Spleen (tissue), 11 donors: ENCODE measurements around the gene QSER1. TPM values are rescaled to one million over a fixed set of nuclear protein-coding genes. Genes with fewer than 3 reads are reported as not detected.

Experiments
- DNase-seq: peaks from one replicate; pipeline ENCODE4 v3.0.0-alpha.2; 2020
- H3K27ac ChIP-seq, 8 donors: fragments of 200-600 bp; sonication (generic) in 7 of 8; 1 replicate in 4 of 8; 2 replicates in 4 of 8; pipeline versions ENCODE4 v1.5.0 to v1.8.0; 2016 to 2021; ENCODE audit warnings: inconsistent platforms in 4 of 8, mild to moderate bottlenecking in 4 of 8, moderate library complexity in 1 of 8
- H3K27me3 ChIP-seq, 7 donors: fragments of 200-600 bp; sonication (generic) in 6 of 7; replicated peaks in 1 of 7; 1 replicate in 4 of 7; 2 replicates in 3 of 7; pipeline versions ENCODE4 v1.5.0 to v1.8.0; 2016 to 2021; ENCODE audit warnings: inconsistent platforms in 3 of 7, mild to moderate bottlenecking in 1 of 7
- H3K36me3 ChIP-seq, 6 donors: fragments of 200-600 bp; sonication (generic) in 5 of 6; 1 replicate in 4 of 6; 2 replicates in 2 of 6; pipeline versions ENCODE4 v1.5.0 to v1.8.0; 2016 to 2021; ENCODE audit warnings: inconsistent platforms in 2 of 6
- H3K4me1 ChIP-seq, 6 donors: fragments of 200-600 bp; sonication (generic) in 5 of 6; 1 replicate in 3 of 6; 2 replicates in 3 of 6; pipeline versions ENCODE4 v1.5.0 to v1.8.0; 2016 to 2021; ENCODE audit warnings: inconsistent platforms in 3 of 6
- H3K4me3 ChIP-seq, 8 donors: fragments of 200-600 bp; sonication (generic) in 7 of 8; 1 replicate in 4 of 8; 2 replicates in 4 of 8; pipeline versions ENCODE4 v1.5.0 to v1.8.0; 2016 to 2021; ENCODE audit warnings: inconsistent platforms in 4 of 8, mild to moderate bottlenecking in 4 of 8, moderate library complexity in 2 of 8
- H3K9me3 ChIP-seq, 8 donors: fragments of 200-600 bp; sonication (generic) in 7 of 8; 1 replicate in 4 of 8; 2 replicates in 4 of 8; pipeline versions ENCODE4 v1.5.0 to v1.8.0; 2016 to 2021; ENCODE audit warnings: inconsistent platforms in 4 of 8
- POLR2A ChIP-seq, 3 donors: fragments of 450-650 bp; IDR thresholded peaks; one replicate each; pipeline ENCODE4 v1.5.1; 2017; ENCODE audit warnings: antibody characterized with exemption in 3 of 3, mild to moderate bottlenecking in 1 of 3
- POLR2AphosphoS5 ChIP-seq, 3 donors: sonication (generic); formaldehyde crosslinking; IDR thresholded peaks; one replicate each; pipeline ENCODE4 v1.5.1; 2017; ENCODE audit warnings: antibody characterized with exemption in 3 of 3
- WGBS, 5 donors: extraction: QIAGEN DNeasy Blood & Tissue Kit in 3 of 5; methylation state at CpG; one replicate each; pipeline versions ENCODE4 v1.1.5 to v1.1.7; 2013 to 2018; 5-methylcytosine and 5-hydroxymethylcytosine counted together
- intact Hi-C: fragments of 100-400 bp; cut with DNase I; formaldehyde crosslinking; loops from one replicate; pipeline ENCODE4 v1.15.0; 2023; ENCODE audit warnings: low total_unique reads
- polyA plus RNA-seq, 3 donors: library from polyadenylated mRNA; stranded (reverse); fragments of 200-250 nt; gene quantifications; one replicate each; pipeline ENCODE4 v1.2.1, GENCODE V29; 2013
- total RNA-seq, 7 donors: library from RNA; depleted of rRNA in 3 of 7; stranded (reverse); fragments of >200 nt in 3 of 7; fragmentation: NEBNext Ultra II Directional in 4 of 7; extraction: Animal tissue kit (Norgen Biotek cat#: 25700) in 4 of 7; gene quantifications; one replicate each; pipeline versions ENCODE4 v1.1.0 to v1.2.1, GENCODE V29; 2016 to 2021
- TF ChIP-seq, protein P1 (sequence below), 11 experiments: fragments of 200-600 bp in 7 of 11; fragments of 450-650 bp in 4 of 11; sonication (generic) in 4 of 11; IDR thresholded peaks in 8 of 11; conservative IDR thresholded peaks in 3 of 11; 1 replicate in 7 of 11; 2 replicates in 4 of 11; pipeline versions ENCODE4 v1.4.0 to v1.8.0; 2016 to 2021; ENCODE audit warnings: antibody characterized with exemption in 11 of 11, inconsistent platforms in 4 of 11, mild to moderate bottlenecking in 1 of 11
- donor health status: healthy with polysubstance abuse.
- donor health status: DM: no; HTN: no; CAD: no; lungs with moderate emphysema.
- donor health status: DM: no; HTN: no; CAD: no.
- donor health status: Bipolar disorder and iron deficiency.
- donor health status: healthy.
- donor health status: DM: no; HTN: no; CAD: no.
- donor health status: DM: yes; HTN: yes; CAD: no.

Gene QSER1
- total and polyA plus RNA-seq, 10 donors = 2.4 to 34.9 (median 24.6) TPM

DNA sequence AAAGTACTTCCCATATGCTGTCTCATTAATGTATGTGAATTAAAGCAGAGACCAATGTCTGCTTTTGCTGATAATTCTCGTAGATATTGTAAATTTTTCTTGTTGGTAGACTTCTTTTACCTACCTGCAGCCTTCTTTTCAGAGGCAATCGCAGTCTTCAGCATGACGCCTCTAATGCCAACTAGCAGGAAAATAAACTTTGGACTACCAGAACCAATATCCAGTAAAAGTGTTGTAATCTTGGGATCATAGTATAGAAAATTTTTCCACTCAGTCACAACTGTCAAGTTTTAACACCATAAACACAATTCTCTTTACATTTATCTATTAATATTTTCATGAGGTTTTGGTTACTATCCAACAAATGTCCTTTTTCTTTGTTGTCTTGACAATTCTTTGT is 125.4 kb downstream of the QSER1 start:
- Histone ChIP-seq H3K4me3 (no peak overlapping the region), H3K27ac (no peak overlapping the region), H3K9me3 (no peaks in the 10 kb centered on the region), H3K4me1 (peaks cover 0 to 20% (median 14%) of the 10 kb centered on the region in 6 donors), H3K36me3 (no peaks in the 10 kb centered on the region), H3K27me3 (peaks cover 0 to 44% (median 11%) of the 10 kb centered on the region in 7 donors)
- TF ChIP-seq POLR2AphosphoS5 (IDR thresholded peaks at IDR 0.05) = no peak
- no peak for TF ChIP-seq POLR2A (IDR thresholded peaks at IDR 0.05)
- TF ChIP-seq, protein P1, sequence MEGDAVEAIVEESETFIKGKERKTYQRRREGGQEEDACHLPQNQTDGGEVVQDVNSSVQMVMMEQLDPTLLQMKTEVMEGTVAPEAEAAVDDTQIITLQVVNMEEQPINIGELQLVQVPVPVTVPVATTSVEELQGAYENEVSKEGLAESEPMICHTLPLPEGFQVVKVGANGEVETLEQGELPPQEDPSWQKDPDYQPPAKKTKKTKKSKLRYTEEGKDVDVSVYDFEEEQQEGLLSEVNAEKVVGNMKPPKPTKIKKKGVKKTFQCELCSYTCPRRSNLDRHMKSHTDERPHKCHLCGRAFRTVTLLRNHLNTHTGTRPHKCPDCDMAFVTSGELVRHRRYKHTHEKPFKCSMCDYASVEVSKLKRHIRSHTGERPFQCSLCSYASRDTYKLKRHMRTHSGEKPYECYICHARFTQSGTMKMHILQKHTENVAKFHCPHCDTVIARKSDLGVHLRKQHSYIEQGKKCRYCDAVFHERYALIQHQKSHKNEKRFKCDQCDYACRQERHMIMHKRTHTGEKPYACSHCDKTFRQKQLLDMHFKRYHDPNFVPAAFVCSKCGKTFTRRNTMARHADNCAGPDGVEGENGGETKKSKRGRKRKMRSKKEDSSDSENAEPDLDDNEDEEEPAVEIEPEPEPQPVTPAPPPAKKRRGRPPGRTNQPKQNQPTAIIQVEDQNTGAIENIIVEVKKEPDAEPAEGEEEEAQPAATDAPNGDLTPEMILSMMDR (IDR thresholded peaks at IDR 0.05 in 8 of 11, conservative IDR thresholded peaks at IDR 0.05 in 3 of 11) = no peak
- intact Hi-C loops = no loop called here
- 91 to 99% (median 94%) methylated on average over 3 of the region's 3 CpGs for WGBS, 5 donors
- DNase-seq = no peak

DNA sequence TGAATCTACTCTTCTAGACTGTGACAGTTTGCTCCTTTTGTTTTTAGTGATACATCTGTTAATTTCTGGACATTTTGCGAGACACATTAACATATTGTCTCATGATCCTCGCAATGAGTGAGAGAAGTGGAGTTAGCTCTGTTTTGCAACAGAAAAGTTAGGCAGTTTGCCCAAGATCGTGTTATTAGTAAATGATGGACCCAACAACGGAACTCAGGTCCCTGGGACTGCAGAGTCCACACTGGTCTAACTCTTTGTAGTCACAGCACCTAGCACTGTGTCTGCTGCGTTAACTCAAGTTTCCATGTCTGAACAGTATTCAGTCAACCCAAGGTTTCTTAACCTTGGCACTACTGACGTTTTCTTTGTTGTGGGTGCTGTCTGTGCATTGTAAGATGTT is 126.2 kb downstream of the QSER1 start:
- no peak for DNase-seq
- Histone ChIP-seq H3K36me3 (no peaks in the 10 kb centered on the region), H3K4me1 (peaks cover 0 to 20% (median 14%) of the 10 kb centered on the region in 6 donors), H3K4me3 (no peak overlapping the region), H3K27ac (no peak overlapping the region), H3K9me3 (no peaks in the 10 kb centered on the region), H3K27me3 (peaks cover 0 to 44% (median 11%) of the 10 kb centered on the region in 7 donors)
- intact Hi-C loops = no loop called here
- TF ChIP-seq POLR2AphosphoS5 (IDR thresholded peaks at IDR 0.05) = no peak
- TF ChIP-seq, protein P1 (IDR thresholded peaks at IDR 0.05 in 8 of 11, conservative IDR thresholded peaks at IDR 0.05 in 3 of 11) = no peak
- TF ChIP-seq POLR2A (IDR thresholded peaks at IDR 0.05) = no peak
- WGBS, 5 donors = 82 to 90% (median 86%) methylated on average over 6 of the region's 6 CpGs

DNA sequence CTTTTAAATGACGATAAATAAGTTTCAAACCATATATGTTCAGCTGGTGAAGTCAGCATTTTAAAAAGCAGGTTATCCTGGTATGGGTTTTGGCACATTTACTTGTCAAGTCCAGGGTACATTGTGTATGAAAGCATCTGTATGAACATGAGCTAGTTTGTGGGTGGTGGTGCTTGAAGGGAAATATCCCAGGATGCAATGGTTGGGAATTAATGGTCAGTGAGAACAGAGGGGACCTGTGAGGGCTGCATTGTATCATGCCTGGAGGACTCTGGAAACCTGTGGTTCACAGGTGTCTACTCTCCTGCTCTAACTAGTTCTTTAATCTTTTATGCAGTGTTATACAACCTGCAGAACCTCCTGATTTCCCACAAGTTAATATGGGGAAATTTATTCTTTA is 128.9 kb downstream of the QSER1 start:
- DNase-seq = no peak
- Histone ChIP-seq H3K4me1 (peaks cover 0 to 7% (median 3%) of the 10 kb centered on the region in 6 donors), H3K27ac (no peak overlapping the region), H3K4me3 (no peak overlapping the region), H3K27me3 (peaks cover 0 to 26% (median 5%) of the 10 kb centered on the region in 7 donors), H3K36me3 (no peaks in the 10 kb centered on the region), H3K9me3 (no peaks in the 10 kb centered on the region)
- TF ChIP-seq, protein P1 (IDR thresholded peaks at IDR 0.05 in 8 of 11, conservative IDR thresholded peaks at IDR 0.05 in 3 of 11) = no peak
- TF ChIP-seq POLR2AphosphoS5 (IDR thresholded peaks at IDR 0.05) = no peak
- TF ChIP-seq POLR2A (IDR thresholded peaks at IDR 0.05) = no peak
- intact Hi-C loops = loop anchor here (10.0 kb wide), 1 partner anchor 117 kb away; no protein-coding TSS in a partner anchor
- WGBS, 5 donors = 91 to 97% (median 94%) methylated on average over 1 of the region's 1 CpG

DNA sequence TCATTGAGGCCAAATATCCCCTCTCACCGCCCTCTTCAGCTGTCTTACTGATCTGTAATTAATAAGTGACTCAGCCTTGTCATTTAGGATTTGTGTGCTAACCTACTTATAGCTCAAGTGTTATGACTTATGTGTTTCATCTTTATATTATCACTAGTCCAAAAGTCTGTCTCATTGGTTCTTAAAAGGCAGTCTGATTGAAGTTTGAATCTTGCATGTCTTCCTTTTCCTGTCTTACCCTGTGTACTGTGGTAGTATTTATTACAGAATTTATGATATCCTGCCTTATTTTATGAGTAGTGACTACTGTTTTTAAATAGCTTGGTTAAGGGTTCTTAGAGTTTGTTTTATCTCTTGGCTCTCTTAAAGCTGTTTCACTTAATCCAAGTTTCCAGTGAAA is 129.3 kb downstream of the QSER1 start:
- DNase-seq = no peak
- intact Hi-C loops = loop anchor here (10.0 kb wide), 1 partner anchor 117 kb away; no protein-coding TSS in a partner anchor
- H3K9me3 ChIP-seq = no peaks in the 10 kb centered on the region
- no peak overlapping the region for H3K4me3 ChIP-seq
- H3K4me1 ChIP-seq = peaks cover 0 to 3% (median 0%) of the 10 kb centered on the region in 6 donors
- no peaks in the 10 kb centered on the region for H3K36me3 ChIP-seq
- 36 to 92% (median 84%) methylated on average over 1 of the region's 1 CpG for WGBS, 5 donors
- no peak overlapping the region for H3K27ac ChIP-seq
- peaks cover 0 to 22% (median 4%) of the 10 kb centered on the region in 7 donors for H3K27me3 ChIP-seq
- TF ChIP-seq POLR2A (IDR thresholded peaks at IDR 0.05) (no peak), POLR2AphosphoS5 (IDR thresholded peaks at IDR 0.05) (no peak)
- TF ChIP-seq, protein P1 (IDR thresholded peaks at IDR 0.05 in 8 of 11, conservative IDR thresholded peaks at IDR 0.05 in 3 of 11) = no peak
